ENCODE results near the gene PLPPR1. TPM values are rescaled to one million over a fixed set of nuclear protein-coding genes. Genes with fewer than 3 reads are reported as not detected.

The PLPPR1 gene
- total RNA-seq (not detected in 2 replicates), polyA plus RNA-seq (not detected in 2 replicates), polyA minus RNA-seq (ENCODE audit: low replicate concordance) (not detected in 2 replicates)
- polyA plus RNA-seq (2012): not detected in 2 replicates

GRCh38 chr9:101028346-101029314 lies at the start of gene PLPPR1:
PLPPR1 (plus strand) TSS chr9:101028727.
- no peaks in the 10 kb centered on the region for H3K27me3 ChIP-seq (ENCODE audit: control insufficient read depth, insufficient read depth, low read length)
- H3K79me2 ChIP-seq (ENCODE audit: control insufficient read depth, insufficient read depth, low read length): no peaks in the 10 kb centered on the region
- no peak for TF ChIP-seq EZH2 (IDR thresholded peaks at IDR 0.05; ENCODE audit: low read length, missing control alignments)
- TF ChIP-seq, protein P1, sequence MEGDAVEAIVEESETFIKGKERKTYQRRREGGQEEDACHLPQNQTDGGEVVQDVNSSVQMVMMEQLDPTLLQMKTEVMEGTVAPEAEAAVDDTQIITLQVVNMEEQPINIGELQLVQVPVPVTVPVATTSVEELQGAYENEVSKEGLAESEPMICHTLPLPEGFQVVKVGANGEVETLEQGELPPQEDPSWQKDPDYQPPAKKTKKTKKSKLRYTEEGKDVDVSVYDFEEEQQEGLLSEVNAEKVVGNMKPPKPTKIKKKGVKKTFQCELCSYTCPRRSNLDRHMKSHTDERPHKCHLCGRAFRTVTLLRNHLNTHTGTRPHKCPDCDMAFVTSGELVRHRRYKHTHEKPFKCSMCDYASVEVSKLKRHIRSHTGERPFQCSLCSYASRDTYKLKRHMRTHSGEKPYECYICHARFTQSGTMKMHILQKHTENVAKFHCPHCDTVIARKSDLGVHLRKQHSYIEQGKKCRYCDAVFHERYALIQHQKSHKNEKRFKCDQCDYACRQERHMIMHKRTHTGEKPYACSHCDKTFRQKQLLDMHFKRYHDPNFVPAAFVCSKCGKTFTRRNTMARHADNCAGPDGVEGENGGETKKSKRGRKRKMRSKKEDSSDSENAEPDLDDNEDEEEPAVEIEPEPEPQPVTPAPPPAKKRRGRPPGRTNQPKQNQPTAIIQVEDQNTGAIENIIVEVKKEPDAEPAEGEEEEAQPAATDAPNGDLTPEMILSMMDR (conservative IDR thresholded peaks at IDR 0.05 in 1 of 2, IDR thresholded peaks at IDR 0.05 in 1 of 2; ENCODE audit: low read depth in 1 of 2, low read length in 2 of 2): no peak
- H3K36me3 ChIP-seq (ENCODE audit: control insufficient read depth, insufficient read depth, low read length): no peaks in the 10 kb centered on the region
- H3K9me3 ChIP-seq (ENCODE audit: control insufficient read depth, insufficient read depth, low read depth, low read length): no peaks in the 10 kb centered on the region
- peak within 1 kb of the TSS; percentile 39 for H2AFZ ChIP-seq (ENCODE audit: low read length)
- no peak within 1 kb of the TSS for H3K9ac ChIP-seq (ENCODE audit: insufficient read depth, low read length)
- no peaks in the 10 kb centered on the region for H4K20me1 ChIP-seq (ENCODE audit: control insufficient read depth, extremely low read depth, insufficient read depth, low read length)
- H3K4me3 ChIP-seq (replicated peaks in 1 of 4; ENCODE audit: control extremely low read depth in 1 of 4, insufficient read depth in 1 of 4, low read depth in 3 of 4, low read length in 4 of 4): peak within 1 kb of the TSS in 3 of 4 experiments; percentile 21 to 51 (median 40)
- peak within 1 kb of the TSS; percentile 42 for H3K4me2 ChIP-seq (ENCODE audit: extremely low read depth, insufficient read depth, low read length)
- H3K4me1 ChIP-seq (ENCODE audit: control insufficient read depth, extremely low read depth, insufficient read depth, low read length): no peaks in the 10 kb centered on the region
- peak; percentile 4 to 50 for DNase-seq (ENCODE audit: low read depth in 2 of 2)
- no peak within 1 kb of the TSS for H3K27ac ChIP-seq (ENCODE audit: insufficient read depth, low read length)

DNA sequence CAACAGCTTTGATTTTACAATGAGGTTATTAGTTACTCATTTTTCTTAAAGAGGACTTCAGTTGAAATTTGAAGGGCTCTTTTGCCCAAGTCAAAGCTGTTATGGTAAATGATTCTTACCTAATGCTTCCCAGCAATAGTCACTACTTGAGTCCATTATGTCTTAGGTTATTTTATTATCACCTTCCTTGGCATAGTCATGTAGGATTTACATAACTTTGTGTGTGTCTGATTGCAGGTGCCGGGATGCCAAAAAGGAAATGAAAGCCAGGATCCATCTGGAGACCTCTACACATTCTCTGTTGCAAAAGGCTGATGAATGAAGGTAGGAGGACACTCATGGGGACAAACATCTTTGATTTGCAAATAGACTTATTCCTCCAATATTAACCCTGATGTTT lies 38.8 kb upstream of the PLPPR1 start:
- no peak overlapping the region for H2AFZ ChIP-seq (ENCODE audit: low read length)
- no peaks in the 10 kb centered on the region for H3K79me2 ChIP-seq (ENCODE audit: control insufficient read depth, insufficient read depth, low read length)
- no peaks in the 10 kb centered on the region for H3K36me3 ChIP-seq (ENCODE audit: control insufficient read depth, insufficient read depth, low read length)
- H3K9ac ChIP-seq (ENCODE audit: insufficient read depth, low read length): no peak overlapping the region
- no peaks in the 10 kb centered on the region for H3K9me3 ChIP-seq (ENCODE audit: control insufficient read depth, insufficient read depth, low read depth, low read length)
- TF ChIP-seq EZH2 (IDR thresholded peaks at IDR 0.05; ENCODE audit: low read length, missing control alignments): no peak
- TF ChIP-seq, protein P1 (conservative IDR thresholded peaks at IDR 0.05 in 1 of 2, IDR thresholded peaks at IDR 0.05 in 1 of 2; ENCODE audit: low read depth in 1 of 2, low read length in 2 of 2): no peak
- H3K27ac ChIP-seq (ENCODE audit: insufficient read depth, low read length): no peak overlapping the region
- H3K27me3 ChIP-seq (ENCODE audit: control insufficient read depth, insufficient read depth, low read length): no peaks in the 10 kb centered on the region
- no peaks in the 10 kb centered on the region for H4K20me1 ChIP-seq (ENCODE audit: control insufficient read depth, extremely low read depth, insufficient read depth, low read length)
- no peak overlapping the region for H3K4me2 ChIP-seq (ENCODE audit: extremely low read depth, insufficient read depth, low read length)
- H3K4me1 ChIP-seq (ENCODE audit: control insufficient read depth, extremely low read depth, insufficient read depth, low read length): no peaks in the 10 kb centered on the region
- DNase-seq (ENCODE audit: low read depth in 2 of 2): no peak
- H3K4me3 ChIP-seq (replicated peaks in 1 of 4; ENCODE audit: control extremely low read depth in 1 of 4, insufficient read depth in 1 of 4, low read depth in 3 of 4, low read length in 4 of 4): no peak overlapping the region

DNA sequence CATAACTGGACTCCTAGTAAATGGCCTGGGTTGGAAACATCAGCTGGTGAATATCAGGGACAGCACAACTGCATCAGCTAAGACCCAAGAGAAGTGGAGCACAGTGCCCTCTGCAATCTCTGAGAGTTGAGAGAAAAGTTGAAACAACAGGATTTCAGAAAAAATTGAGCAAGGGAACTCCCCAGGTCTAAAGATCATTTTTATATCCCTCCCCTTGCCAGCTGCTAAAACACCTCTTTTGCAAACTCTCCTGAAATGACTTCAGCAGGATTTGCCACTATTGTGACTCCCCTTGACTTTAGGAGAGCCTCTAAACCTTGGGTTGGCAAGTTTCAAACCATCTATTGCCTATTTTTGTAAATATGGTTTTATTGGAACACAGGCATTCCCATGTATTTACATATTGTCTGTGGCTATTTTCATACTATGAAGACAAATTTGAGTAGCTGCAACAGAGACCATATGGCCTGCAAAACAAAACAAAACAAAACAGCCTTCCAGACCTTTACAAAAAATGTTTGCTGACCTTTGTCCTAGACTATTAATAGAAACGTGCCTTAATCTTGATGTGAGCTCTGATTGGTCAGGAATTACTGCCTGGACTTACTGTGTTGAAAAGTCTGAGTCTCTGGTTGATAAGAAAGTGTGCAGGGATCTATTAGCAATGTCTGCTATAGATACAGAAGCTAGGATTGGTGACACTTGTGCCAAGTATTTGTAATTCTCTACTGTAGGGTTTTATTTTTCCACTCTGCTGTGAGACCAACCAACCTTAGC lies 37.7 kb upstream of the PLPPR1 start:
- no peak for TF ChIP-seq EZH2 (IDR thresholded peaks at IDR 0.05; ENCODE audit: low read length, missing control alignments)
- TF ChIP-seq, protein P1 (conservative IDR thresholded peaks at IDR 0.05 in 1 of 2, IDR thresholded peaks at IDR 0.05 in 1 of 2; ENCODE audit: low read depth in 1 of 2, low read length in 2 of 2): no peak
- H3K4me1 ChIP-seq (ENCODE audit: control insufficient read depth, extremely low read depth, insufficient read depth, low read length): no peaks in the 10 kb centered on the region
- no peak overlapping the region for H3K9ac ChIP-seq (ENCODE audit: insufficient read depth, low read length)
- no peaks in the 10 kb centered on the region for H3K27me3 ChIP-seq (ENCODE audit: control insufficient read depth, insufficient read depth, low read length)
- no peak for DNase-seq (ENCODE audit: low read depth in 2 of 2)
- no peak overlapping the region for H2AFZ ChIP-seq (ENCODE audit: low read length)
- no peaks in the 10 kb centered on the region for H3K79me2 ChIP-seq (ENCODE audit: control insufficient read depth, insufficient read depth, low read length)
- no peak overlapping the region for H3K4me3 ChIP-seq (replicated peaks in 1 of 4; ENCODE audit: control extremely low read depth in 1 of 4, insufficient read depth in 1 of 4, low read depth in 3 of 4, low read length in 4 of 4)
- no peaks in the 10 kb centered on the region for H4K20me1 ChIP-seq (ENCODE audit: control insufficient read depth, extremely low read depth, insufficient read depth, low read length)
- H3K4me2 ChIP-seq (ENCODE audit: extremely low read depth, insufficient read depth, low read length): no peak overlapping the region
- no peaks in the 10 kb centered on the region for H3K9me3 ChIP-seq (ENCODE audit: control insufficient read depth, insufficient read depth, low read depth, low read length)
- no peaks in the 10 kb centered on the region for H3K36me3 ChIP-seq (ENCODE audit: control insufficient read depth, insufficient read depth, low read length)
- H3K27ac ChIP-seq (ENCODE audit: insufficient read depth, low read length): no peak overlapping the region
